Gastrocnemius medialis (tissue), 4 donors: ENCODE measurements around the gene GRIK4. TPM values are rescaled to one million over a fixed set of nuclear protein-coding genes. Genes with fewer than 3 reads are reported as not detected.
"Not testable (repeated sequence)": the region's sequence is repeated elsewhere in the genome, so short reads cannot be mapped to it uniquely, and the experiment has no call there.

ENCODE experiments used
- ATAC-seq, 2 donors: fragments of 150-250 bp; one replicate each; pipeline ENCODE4 v1.9.1; 2016
- DNase-seq, 2 donors: peaks; one replicate each; pipeline ENCODE4 v3.0.0-alpha.2; 2019
- H3K27ac ChIP-seq, 4 donors: fragments of 200-600 bp; sonication (generic); 1 replicate in 1 of 4; 2 replicates in 3 of 4; pipeline ENCODE4 v1.5.1; 2016 to 2018; ENCODE audit warnings: mild to moderate bottlenecking in 2 of 4, moderate library complexity in 1 of 4
- H3K27me3 ChIP-seq, 3 donors: fragments of 200-600 bp; sonication (generic) in 2 of 3; 1 replicate in 1 of 3; 2 replicates in 2 of 3; pipeline versions ENCODE4 v1.5.1 to v1.6.0; 2016 to 2019; ENCODE audit warnings: mild to moderate bottlenecking in 1 of 3, moderate library complexity in 1 of 3
- H3K36me3 ChIP-seq, 2 donors: fragments of 200-600 bp; sonication (generic) in 1 of 2; one replicate each; pipeline ENCODE4 v1.5.1; 2017 to 2018
- H3K4me1 ChIP-seq, 2 donors: fragments of 200-600 bp; sonication (generic) in 1 of 2; one replicate each; pipeline ENCODE4 v1.5.1; 2016 to 2017; ENCODE audit warnings: mild to moderate bottlenecking in 2 of 2
- H3K4me3 ChIP-seq, 4 donors: fragments of 200-600 bp; sonication (generic) in 3 of 4; 1 replicate in 1 of 4; 2 replicates in 3 of 4; pipeline ENCODE4 v1.5.1; 2016 to 2019; ENCODE audit warnings: mild to moderate bottlenecking in 2 of 4
- H3K9me3 ChIP-seq, 3 donors: fragments of 200-600 bp; sonication (generic) in 2 of 3; 1 replicate in 1 of 3; 2 replicates in 2 of 3; pipeline ENCODE4 v1.5.1; 2016 to 2019
- CTCF ChIP-seq, 5 experiments: fragments of 450-650 bp in 3 of 5; fragments of 200-600 bp in 2 of 5; sonication (generic) in 2 of 5; IDR thresholded peaks in 4 of 5; conservative IDR thresholded peaks in 1 of 5; 1 replicate in 4 of 5; 2 replicates in 1 of 5; pipeline ENCODE4 v1.5.1; 2016 to 2019; ENCODE audit warnings: antibody characterized with exemption in 5 of 5, mild to moderate bottlenecking in 3 of 5, moderate library complexity in 3 of 5
- POLR2A ChIP-seq, 2 donors: fragments of 450-650 bp; IDR thresholded peaks; one replicate each; pipeline ENCODE4 v1.6.1; 2017; ENCODE audit warnings: antibody characterized with exemption in 2 of 2, mild to moderate bottlenecking in 2 of 2, moderate library complexity in 2 of 2
- in situ Hi-C, 4 donors: fragments of 200-750 bp; cut with MboI; loops; one replicate each; pipeline versions ENCODE4 v1.15.0 to v1.8.0; 2017; ENCODE audit warnings: low sequenced_read_pairs in 4 of 4
- intact Hi-C: fragments of 100-400 bp; cut with DNase I; formaldehyde crosslinking; loops from one replicate; pipeline ENCODE4 v1.15.1; 2023; ENCODE audit warnings: low total_unique reads
- total RNA-seq, 4 donors: library from RNA; depleted of rRNA; stranded (reverse); fragments of >200 nt; gene quantifications; one replicate each; pipeline versions ENCODE4 v1.1.0 to v1.2.3, GENCODE V29; 2016

The GRIK4 gene
- total RNA-seq, 4 donors from 2014 or later: 0.42 TPM; not detected in 3

- H3K27me3 ChIP-seq: no peaks in the 10 kb centered on the region
- intact Hi-C loops: no loop called here
- no peaks in the 10 kb centered on the region for H3K9me3 ChIP-seq
- H3K36me3 ChIP-seq: no peaks in the 10 kb centered on the region
- no peaks in the 10 kb centered on the region for H3K4me1 ChIP-seq
- no peak for ATAC-seq
- H3K4me3 ChIP-seq: no peak overlapping the region
- no peak for TF ChIP-seq CTCF (IDR thresholded peaks at IDR 0.05 in 4 of 5, conservative IDR thresholded peaks at IDR 0.05 in 1 of 5)
- TF ChIP-seq POLR2A (IDR thresholded peaks at IDR 0.05): no peak
- DNase-seq: no peak
- no peak overlapping the region for H3K27ac ChIP-seq
- in situ Hi-C loops: no loop called here
Measured at GRCh38 chr11:120613264-120614226, 102.0 kb downstream of the GRIK4 start.

- Histone ChIP-seq H3K27ac (no peak overlapping the region), H3K36me3 (no peaks in the 10 kb centered on the region), H3K4me1 (no peaks in the 10 kb centered on the region), H3K4me3 (no peak overlapping the region), H3K9me3 (no peaks in the 10 kb centered on the region), H3K27me3 (no peaks in the 10 kb centered on the region)
- no peak for DNase-seq
- TF ChIP-seq POLR2A (IDR thresholded peaks at IDR 0.05) (no peak), CTCF (IDR thresholded peaks at IDR 0.05 in 4 of 5, conservative IDR thresholded peaks at IDR 0.05 in 1 of 5) (no peak)
- in situ Hi-C loops: no loop called here
- no peak for ATAC-seq
- intact Hi-C loops: no loop called here
Measured at GRCh38 chr11:120615391-120615790, 103.8 kb downstream of the GRIK4 start.

GRCh38 chr11:120618399-120618798 lies 106.9 kb downstream of the GRIK4 start:
- in situ Hi-C loops: no loop called here
- ATAC-seq: no peak
- no peak overlapping the region for H3K4me3 ChIP-seq
- no peak for DNase-seq
- no peaks in the 10 kb centered on the region for H3K9me3 ChIP-seq
- no peak overlapping the region for H3K27ac ChIP-seq
- no peaks in the 10 kb centered on the region for H3K36me3 ChIP-seq
- H3K4me1 ChIP-seq: no peaks in the 10 kb centered on the region
- TF ChIP-seq POLR2A (IDR thresholded peaks at IDR 0.05) (no peak), CTCF (IDR thresholded peaks at IDR 0.05 in 4 of 5, conservative IDR thresholded peaks at IDR 0.05 in 1 of 5) (no peak)
- no peaks in the 10 kb centered on the region for H3K27me3 ChIP-seq
- intact Hi-C loops: no loop called here

- H3K9me3 ChIP-seq: no peaks in the 10 kb centered on the region
- DNase-seq (no peak), ATAC-seq (no peak)
- H3K27ac ChIP-seq: no peak overlapping the region
- no peak for TF ChIP-seq CTCF (IDR thresholded peaks at IDR 0.05 in 4 of 5, conservative IDR thresholded peaks at IDR 0.05 in 1 of 5)
- no peak for TF ChIP-seq POLR2A (IDR thresholded peaks at IDR 0.05)
- no peaks in the 10 kb centered on the region for H3K36me3 ChIP-seq
- intact Hi-C loops: no loop called here
- in situ Hi-C loops: no loop called here
- no peaks in the 10 kb centered on the region for H3K4me1 ChIP-seq
- H3K4me3 ChIP-seq: no peak overlapping the region
- H3K27me3 ChIP-seq: no peaks in the 10 kb centered on the region
Measured at GRCh38 chr11:120622189-120622875, 110.8 kb downstream of the GRIK4 start.

GRCh38 chr11:120624992-120625391 lies 113.4 kb downstream of the GRIK4 start:
- in situ Hi-C loops, DNase-seq, ATAC-seq: not testable (repeated sequence)

More at GRCh38 chr11:120624992-120625391, 113.4 kb downstream of the GRIK4 start:
- intact Hi-C loops, H3K27me3 ChIP-seq, H3K36me3 ChIP-seq, H3K9me3 ChIP-seq, H3K4me1 ChIP-seq, H3K4me3 ChIP-seq, H3K27ac ChIP-seq: not testable (repeated sequence)
